IPS-18c (cell line): Measurements from ENCODE around the gene COQ8B.
"Not testable (repeated sequence)": the region's sequence is repeated elsewhere in the genome, so short reads cannot be mapped to it uniquely, and the experiment has no call there.

ENCODE experiments used
- H3K4me3 ChIP-seq: 2 replicates; pipeline ENCODE4 v1.7.0; 2013; ENCODE audit warnings: low read depth, mild to moderate bottlenecking, low read length, moderate library complexity; ENCODE audit not compliant: insufficient read depth
- H3K9me3 ChIP-seq: one replicate; pipeline ENCODE4 v1.6.1; 2013; ENCODE audit warnings: mild to moderate bottlenecking, low read length, moderate library complexity; ENCODE audit not compliant: control insufficient read depth, insufficient read depth

Gene COQ8B

DNA sequence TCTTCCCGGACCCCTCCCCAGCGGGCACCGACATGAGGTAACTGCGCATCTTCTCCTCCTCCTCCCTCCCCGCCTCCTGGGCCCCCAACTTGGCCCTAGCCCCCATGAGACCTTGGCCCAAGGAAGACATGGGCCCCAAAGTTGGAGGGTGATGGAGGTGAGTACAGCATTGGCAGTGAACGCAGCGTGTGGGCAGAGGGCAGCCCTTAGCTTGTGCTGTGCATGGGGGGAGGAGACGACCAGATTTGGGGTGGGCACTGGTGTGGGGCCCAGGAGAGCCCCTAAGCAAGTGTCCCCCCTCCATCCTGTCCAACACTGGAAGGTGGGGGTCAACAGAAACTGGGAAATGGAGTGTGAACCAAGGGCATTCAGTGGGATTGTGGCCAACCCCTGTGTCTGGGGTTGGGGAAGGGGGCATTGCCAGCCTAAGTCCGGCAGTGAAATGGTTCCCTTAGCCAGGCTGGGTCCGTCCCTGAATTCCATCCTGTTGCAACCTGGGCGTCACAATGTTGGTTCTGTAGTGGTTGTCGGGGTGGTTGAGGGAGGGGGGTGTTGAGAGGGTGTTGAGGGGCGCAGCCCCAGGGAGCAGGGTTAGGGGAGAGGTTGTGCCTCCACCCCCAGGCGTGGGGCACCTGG lies 49.8 kb downstream of the COQ8B start:
- H3K9me3 ChIP-seq: no peaks in the 10 kb centered on the region
- no peak overlapping the region for H3K4me3 ChIP-seq

- Histone ChIP-seq H3K4me3 (peak overlapping the region; percentile 81; the same call in 1 of the 2 replicates), H3K9me3 (no peaks in the 10 kb centered on the region)
These were observed 52.7 kb downstream of the COQ8B start for GRCh38 chr19:40663695-40664692.

- Histone ChIP-seq H3K9me3 (no peaks in the 10 kb centered on the region), H3K4me3 (peak overlapping the region; percentile 81)
These were observed 53.6 kb downstream of the COQ8B start for GRCh38 chr19:40662925-40663694.

DNA sequence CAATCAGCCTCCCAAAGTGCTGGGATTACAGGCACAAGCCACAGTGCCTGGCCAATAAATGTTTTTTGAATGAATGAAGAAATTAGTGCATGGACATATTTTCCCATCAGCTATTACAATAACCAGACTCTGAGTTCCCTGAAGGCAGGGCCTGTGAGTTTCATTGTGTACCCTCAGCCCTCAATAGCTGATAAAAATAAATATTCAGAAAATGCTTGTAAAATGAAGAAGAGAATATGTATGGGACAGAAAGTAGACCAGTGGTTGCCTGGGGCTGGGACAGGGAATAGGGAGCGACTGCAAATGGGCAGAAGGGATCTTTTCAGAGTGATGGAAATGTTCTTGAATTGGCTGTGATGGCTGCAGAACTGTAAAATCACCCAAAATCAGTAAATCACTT lies 55.1 kb downstream of the COQ8B start:
- no peaks in the 10 kb centered on the region for H3K9me3 ChIP-seq
- no peak overlapping the region for H3K4me3 ChIP-seq

GRCh38 chr19:40659566-40659965 lies 57.1 kb downstream of the COQ8B start:
- no peaks in the 10 kb centered on the region for H3K9me3 ChIP-seq
- no peak overlapping the region for H3K4me3 ChIP-seq

- no peak overlapping the region for H3K4me3 ChIP-seq
These were observed 57.6 kb downstream of the COQ8B start for GRCh38 chr19:40659116-40659515.

GRCh38 chr19:40658031-40658430 lies 58.7 kb downstream of the COQ8B start:
- H3K4me3 ChIP-seq: no peak overlapping the region
- H3K9me3 ChIP-seq: no peaks in the 10 kb centered on the region

More at GRCh38 chr19:40659116-40659515, 57.6 kb downstream of the COQ8B start:
- no peaks in the 10 kb centered on the region for H3K9me3 ChIP-seq

DNA sequence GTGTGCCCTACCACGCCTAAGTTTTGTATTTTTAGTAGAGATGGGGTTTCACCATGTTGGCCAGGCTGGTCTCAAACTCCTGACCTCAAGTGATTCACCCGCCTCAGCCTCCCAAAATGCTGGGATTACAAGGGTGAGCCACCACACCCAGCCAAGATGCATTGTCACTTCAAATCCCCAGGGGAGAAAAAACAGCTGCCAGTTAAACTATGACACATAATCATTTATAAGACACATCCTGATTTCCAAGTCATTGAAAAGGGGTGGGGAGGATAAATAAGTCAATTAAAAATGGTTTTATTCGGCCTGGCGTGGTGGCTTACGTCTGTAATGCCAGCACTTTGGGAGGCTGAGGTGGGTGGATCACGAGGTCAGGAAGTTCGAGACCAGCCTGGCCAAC lies 61.0 kb downstream of the COQ8B start:
- H3K9me3 ChIP-seq, H3K4me3 ChIP-seq: not testable (repeated sequence)

- not testable (repeated sequence) for H3K9me3 ChIP-seq, H3K4me3 ChIP-seq
These were observed 64.4 kb downstream of the COQ8B start for GRCh38 chr19:40652303-40652702.

GRCh38 chr19:40650749-40651305 lies 65.9 kb downstream of the COQ8B start:
- H3K4me3 ChIP-seq: no peak overlapping the region

DNA sequence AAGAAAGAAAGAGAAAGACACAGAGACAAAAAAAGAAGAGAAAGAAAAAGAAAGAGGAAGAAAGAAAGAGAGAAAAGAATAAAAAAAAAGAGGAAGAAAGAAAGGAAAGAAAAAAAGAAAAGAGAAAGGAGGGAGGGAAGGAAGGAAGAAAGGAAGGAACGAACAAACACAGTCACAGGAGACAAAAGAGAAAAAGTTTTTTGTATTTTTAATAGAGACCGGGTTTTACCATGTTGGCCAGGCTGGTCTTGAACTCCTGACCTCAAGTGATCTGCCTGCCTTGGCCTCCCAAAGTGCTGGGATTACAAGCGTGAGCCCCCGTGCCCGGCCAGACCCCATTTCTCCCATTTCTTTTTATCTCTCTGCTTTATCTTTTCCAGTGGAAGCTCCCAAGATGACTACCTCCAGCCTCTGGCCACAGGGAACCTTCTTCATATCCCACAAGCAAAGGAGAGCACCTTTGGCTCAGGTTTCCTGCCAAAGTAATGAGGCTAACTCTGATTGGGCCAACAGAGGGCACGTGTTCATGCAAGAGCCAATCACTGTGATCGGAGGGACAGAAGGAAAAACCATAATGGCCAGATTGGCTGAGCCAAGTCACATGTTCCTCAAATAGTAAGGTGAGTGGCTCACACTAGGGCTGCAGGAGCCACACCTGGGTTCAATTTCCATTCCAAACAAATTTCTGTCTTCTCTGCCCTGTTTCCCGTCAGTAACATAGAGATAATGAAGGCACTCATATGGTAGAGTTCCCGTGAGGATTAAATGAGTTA lies 66.6 kb downstream of the COQ8B start:
- not testable (repeated sequence) for H3K4me3 ChIP-seq, H3K9me3 ChIP-seq

More at GRCh38 chr19:40650749-40651305, 65.9 kb downstream of the COQ8B start:
- H3K9me3 ChIP-seq: no peaks in the 10 kb centered on the region

DNA sequence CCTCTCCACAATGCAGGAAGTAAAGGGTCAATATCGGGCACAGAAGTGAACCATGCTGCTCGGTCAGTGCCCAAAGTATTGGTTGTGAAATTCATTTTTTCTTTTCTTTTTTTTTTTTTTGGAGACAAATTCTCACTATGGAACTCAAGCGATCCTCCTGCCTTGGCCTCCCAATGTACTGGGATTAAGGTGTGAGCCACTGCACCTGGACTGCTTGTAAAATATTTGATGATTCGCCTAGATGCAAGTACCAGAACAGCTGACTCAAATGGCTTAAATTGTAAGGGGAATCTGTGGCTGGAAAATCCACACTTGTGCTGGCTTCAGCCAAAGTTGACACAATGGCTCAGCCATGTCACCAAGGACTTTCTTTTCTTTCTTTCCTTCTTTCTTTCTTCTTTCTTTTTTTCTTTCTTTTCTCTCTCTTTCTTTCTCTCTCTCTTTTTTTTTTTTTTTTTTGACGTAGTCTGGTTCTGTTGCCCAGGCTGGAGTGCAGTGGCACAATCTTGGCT lies 69.9 kb downstream of the COQ8B start:
- H3K4me3 ChIP-seq: no peak overlapping the region
- H3K9me3 ChIP-seq: no peaks in the 10 kb centered on the region

DNA sequence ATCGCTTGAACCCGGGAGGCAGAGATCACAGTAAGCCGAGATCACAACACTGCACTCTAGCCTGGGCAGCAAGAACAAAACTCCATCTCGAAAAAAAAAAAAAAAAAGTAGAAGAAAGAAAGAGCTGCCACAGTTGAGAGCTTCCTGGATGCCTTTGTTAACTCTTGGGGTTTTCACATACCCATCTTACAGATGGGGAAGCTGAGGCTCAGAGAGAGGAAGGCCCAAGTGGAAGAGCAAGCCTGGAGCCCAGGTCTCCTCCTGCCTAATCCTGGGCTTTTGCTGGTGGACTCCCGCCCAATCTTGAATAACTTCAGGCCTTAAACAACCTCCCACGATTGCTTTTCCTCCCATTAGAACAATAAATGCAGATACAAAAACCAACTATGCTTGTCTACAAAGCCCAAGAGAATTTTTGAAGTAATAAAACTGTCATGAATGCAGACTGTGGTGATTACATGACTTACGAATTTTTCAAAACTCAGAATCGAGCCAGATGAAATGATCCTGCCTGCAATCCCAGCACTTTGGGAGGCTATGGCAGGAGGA lies 73.9 kb downstream of the COQ8B start:
- Histone ChIP-seq H3K4me3 (no peak overlapping the region), H3K9me3 (no peaks in the 10 kb centered on the region)

DNA sequence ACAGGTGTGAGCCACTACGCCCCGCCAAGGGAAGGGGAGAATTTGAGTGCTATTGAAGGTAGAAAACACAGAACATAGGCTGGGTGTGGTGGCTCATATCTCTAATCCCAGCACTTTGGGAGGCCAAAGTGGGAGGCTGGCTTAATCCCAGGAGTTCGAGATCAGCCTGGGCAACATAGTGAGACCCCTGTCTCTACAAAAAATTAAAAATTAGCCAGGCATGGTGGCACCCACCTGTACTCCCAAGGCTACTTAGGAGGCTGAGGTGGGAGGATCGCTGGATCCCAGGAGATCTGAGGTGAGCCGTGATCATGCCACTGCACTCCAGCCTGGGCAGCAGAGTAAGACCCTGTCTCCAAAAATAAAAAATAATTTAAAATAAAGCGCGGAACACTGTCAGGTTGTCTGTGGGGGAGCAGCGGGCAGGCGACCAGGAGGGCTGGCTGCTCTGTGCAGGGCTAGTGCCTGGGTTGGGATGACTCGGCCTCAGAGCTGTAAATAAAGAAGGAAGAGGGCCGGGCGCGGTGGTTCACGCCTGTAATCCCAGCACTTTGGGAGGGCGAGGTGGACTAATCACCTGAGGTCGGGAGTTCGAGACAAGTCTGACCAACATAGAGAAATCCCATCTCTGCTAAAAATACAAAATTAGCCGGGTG lies 74.5 kb downstream of the COQ8B start:
- no peak overlapping the region for H3K4me3 ChIP-seq
- no peaks in the 10 kb centered on the region for H3K9me3 ChIP-seq
